ENCODE measurements around the gene ORM2.

Gene ORM2

DNA sequence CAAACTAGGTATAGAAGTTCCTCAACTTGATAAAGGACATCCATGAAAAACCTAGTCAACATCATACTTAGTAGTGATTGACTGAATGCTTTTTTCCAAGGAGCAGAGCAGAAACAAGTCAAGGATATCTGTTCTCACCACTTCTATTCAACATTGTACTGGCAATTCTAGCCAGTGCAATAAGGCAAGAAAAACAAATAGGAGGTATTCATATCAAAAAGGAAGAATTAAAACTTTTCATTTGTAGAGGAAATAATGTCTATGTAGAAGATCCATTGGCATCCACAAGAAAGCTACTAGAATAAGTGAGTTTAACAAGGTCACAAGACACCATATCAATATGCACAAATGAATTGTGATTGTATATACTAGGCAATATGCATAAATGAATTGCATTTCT lies 35.0 kb upstream of the ORM2 start:
- DNase-seq (ENCODE audit: low read depth in 2 of 2): no peak

GRCh38 chr9:114296338-114296737 lies 33.3 kb upstream of the ORM2 start:
- no peak for DNase-seq (ENCODE audit: low read depth in 2 of 2)

- no peak for DNase-seq (ENCODE audit: low read depth in 2 of 2)
Measured at GRCh38 chr9:114299286-114300152, 30.1 kb upstream of the ORM2 start.

GRCh38 chr9:114300153-114300845 lies 29.4 kb upstream of the ORM2 start:
- DNase-seq (ENCODE audit: low read depth in 2 of 2): no peak

- DNase-seq (ENCODE audit: low read depth in 2 of 2): no peak
Measured at GRCh38 chr9:114300846-114301797, 28.5 kb upstream of the ORM2 start.

- DNase-seq (ENCODE audit: low read depth in 2 of 2): no peak
Measured at GRCh38 chr9:114301798-114302565, 27.7 kb upstream of the ORM2 start.

DNA sequence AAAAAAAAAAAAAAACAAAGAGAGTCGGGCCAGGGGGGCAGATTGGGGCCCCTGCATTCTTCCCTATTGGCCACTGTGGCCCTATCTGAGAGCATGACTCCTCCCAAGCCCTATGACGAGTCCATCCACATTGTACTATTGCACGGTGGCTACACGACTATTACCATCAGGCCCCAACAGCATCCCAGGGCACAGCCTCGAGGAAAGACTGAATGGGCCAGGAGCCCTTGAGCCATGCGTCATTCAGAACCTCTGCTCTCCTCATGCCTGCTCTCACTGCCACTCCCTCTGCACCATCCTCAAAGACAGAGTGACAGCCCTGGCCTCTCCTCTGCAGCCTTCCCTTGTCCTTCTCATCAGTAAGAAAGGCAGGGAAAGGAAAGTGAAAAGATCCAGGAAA lies 26.9 kb upstream of the ORM2 start:
- no peak for DNase-seq (ENCODE audit: low read depth in 2 of 2)

DNA sequence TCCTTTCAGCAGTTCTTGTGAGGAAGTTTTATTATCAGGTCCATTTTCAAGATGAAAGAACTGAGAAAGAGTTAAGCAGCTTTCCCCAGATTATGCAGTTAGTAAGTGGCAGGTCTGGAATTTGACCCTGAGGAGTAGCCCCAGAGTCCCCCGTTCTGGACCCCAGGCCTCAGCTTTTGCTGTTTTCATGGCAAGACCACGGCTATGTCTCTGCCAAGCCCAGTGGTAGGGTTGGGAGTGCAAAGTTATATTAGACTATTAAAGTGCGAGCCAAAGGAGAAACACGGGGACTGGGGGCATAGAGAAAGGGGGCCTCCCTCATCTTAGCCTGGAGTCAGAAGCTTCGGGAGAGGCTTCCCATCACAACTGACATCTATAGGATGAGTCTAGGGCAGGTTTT lies 26.1 kb upstream of the ORM2 start:
- DNase-seq (ENCODE audit: low read depth in 2 of 2): no peak

- DNase-seq (ENCODE audit: low read depth in 2 of 2): no peak
Measured at GRCh38 chr9:114303977-114304376, 25.7 kb upstream of the ORM2 start.

- no peak for DNase-seq (ENCODE audit: low read depth in 2 of 2)
Measured at GRCh38 chr9:114304416-114305188, 25.1 kb upstream of the ORM2 start.

DNA sequence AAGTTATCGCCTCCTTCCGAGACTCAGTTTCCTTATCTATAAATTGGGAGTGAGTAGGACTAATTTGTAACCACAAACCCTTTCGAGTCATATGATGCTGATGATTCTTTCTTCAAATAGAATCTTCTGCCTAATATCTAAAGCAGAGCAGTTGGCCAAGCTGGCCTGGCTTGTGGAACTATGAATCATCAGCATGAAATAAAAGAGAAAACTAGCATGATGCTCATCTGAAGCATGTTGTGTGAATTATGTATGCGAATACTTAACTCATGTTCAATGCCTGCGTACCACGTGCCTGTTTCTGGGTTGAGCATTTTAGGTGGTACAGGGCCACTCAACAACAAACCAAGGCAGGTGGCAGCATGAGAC lies 21.8 kb upstream of the ORM2 start:
- DNase-seq (ENCODE audit: low read depth in 2 of 2): no peak

- DNase-seq (ENCODE audit: low read depth in 2 of 2): no peak
Measured at GRCh38 chr9:114308361-114308950, 21.2 kb upstream of the ORM2 start.

DNA sequence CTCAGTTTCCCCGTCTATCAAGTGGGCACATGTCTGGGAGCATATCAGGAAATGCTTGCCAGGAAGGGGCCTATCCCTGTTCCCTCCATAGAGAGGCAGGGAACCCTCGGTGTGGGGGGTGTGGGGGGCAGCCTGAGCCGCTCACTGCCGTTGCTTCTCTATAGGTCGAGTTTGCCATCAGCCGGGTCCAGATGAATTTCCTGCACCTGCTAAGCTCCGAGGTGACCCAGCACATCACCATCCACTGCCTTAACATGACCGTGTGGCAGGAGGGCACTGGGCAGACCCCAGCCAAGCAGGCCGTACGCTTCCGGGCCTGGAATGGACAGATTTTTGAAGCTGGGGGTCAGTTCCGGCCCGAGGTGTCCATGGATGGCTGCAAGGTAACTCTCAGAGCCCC lies 20.6 kb upstream of the ORM2 start:
- DNase-seq (ENCODE audit: low read depth in 2 of 2): no peak

DNA sequence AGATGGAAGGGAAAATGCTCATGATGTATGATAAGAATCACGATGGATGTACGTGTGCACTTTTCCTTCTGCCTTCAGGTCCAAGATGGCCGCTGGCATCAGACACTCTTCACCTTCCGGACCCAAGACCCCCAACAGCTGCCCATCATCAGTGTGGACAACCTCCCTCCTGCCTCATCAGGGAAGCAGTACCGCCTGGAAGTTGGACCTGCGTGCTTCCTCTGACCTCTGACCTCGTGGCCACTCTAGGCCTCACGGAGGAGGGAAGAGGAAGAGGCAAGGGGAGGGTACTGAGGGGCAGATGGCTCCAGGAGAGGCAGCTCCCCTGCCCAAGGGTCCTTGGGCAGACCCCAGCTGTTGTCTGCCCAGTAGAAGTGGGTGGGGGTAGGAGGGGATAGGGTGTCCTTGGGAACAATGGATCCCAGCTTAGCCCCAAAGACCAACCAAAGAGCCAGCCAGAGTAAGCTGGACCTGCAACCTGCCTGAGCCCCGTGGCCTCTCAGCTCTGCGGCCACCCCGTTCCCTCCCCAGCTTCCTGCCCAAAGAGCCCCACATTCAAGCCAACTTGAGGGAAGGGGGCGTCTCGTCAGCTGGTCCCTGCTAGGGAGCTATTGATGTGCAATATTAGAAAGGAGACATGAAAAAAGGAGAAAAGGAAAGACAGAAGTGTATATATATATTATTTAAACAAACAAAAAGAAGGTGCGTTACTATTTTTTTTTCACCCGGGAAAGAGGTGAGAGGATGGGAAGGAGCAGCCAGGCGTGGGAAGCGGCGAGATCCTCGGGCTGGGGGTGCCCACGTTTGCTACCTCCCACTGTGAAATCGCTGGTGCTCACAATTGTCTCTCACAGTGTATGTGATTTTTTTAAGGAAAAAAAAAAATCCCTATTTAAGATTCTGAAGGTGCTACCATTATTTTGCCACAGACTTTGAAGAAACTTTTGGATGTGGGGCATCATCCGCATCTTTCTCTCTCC lies 18.9 kb upstream of the ORM2 start:
- DNase-seq (ENCODE audit: low read depth in 2 of 2): no peak

- no peak for DNase-seq (ENCODE audit: low read depth in 2 of 2)
Measured at GRCh38 chr9:114311571-114312512, 17.8 kb upstream of the ORM2 start.

- DNase-seq (ENCODE audit: low read depth in 2 of 2): no peak
Measured at GRCh38 chr9:114312513-114312875, 17.2 kb upstream of the ORM2 start.

GRCh38 chr9:114313186-114313585 lies 16.5 kb upstream of the ORM2 start:
- no peak for DNase-seq (ENCODE audit: low read depth in 2 of 2)

DNA sequence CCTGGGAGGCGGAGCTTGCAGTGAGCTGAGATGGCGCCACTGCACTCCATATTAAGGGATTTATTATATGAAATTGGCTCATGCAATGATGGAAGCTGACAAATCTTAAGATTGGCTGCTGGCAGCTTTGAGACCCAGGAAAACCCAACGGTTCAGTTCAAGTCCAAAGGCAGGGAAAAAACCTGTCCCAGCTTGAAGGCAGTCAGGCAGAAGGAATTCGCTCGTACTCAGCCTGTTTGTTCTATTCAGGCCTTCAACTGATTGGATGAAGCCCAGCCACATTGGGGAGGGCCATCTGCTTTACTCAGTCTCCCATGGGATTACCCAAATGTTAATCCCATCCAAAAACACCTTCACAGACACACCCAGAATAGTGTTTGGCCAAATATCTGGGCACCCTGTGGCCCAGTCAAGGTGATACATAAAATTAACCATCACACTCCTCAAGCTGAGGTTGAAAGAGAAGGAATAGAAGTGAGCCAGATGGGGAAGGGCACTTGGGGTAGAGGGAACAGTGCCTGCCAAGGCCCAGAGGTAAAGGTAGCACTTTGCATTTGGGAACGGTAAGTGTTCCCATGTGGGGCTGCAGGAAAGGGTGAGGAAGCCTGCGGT lies 15.3 kb upstream of the ORM2 start:
- DNase-seq (ENCODE audit: low read depth in 2 of 2): no peak

Measured in stimulated activated CD4-positive, alpha-beta T cell treated with anti-CD3 and anti-CD28 coated beads, Interleukin-1b, Interleukin-23, amount 100 ng/mL, for 4 hours (primary cell).